ENCODE data around the gene PXDN. TPM values are rescaled to one million over a fixed set of nuclear protein-coding genes. Genes with fewer than 3 reads are reported as not detected.

The PXDN gene
- total RNA-seq, 1 experiment from 2014 or later = 146 TPM

GRCh38 chr2:1606421-1607235 is 137.7 kb downstream of the PXDN start (continued):
- TF ChIP-seq ZNF281 (CRISPR knock-in tag; IDR thresholded peaks at IDR 0.05) (no peak), RORB (CRISPR knock-in tag; IDR thresholded peaks at IDR 0.05) (no peak), OVOL2 (CRISPR knock-in tag; IDR thresholded peaks at IDR 0.05; ENCODE audit: borderline replicate concordance) (no peak), SOX15 (CRISPR knock-in tag; IDR thresholded peaks at IDR 0.05) (no peak), ATF3 (CRISPR knock-in tag; conservative IDR thresholded peaks at IDR 0.05) (no peak), ZBTB21 (CRISPR knock-in tag; IDR thresholded peaks at IDR 0.05; ENCODE audit: borderline replicate concordance) (no peak), NR1H2 (CRISPR knock-in tag; IDR thresholded peaks at IDR 0.05) (no peak), FOXP1 (CRISPR knock-in tag; IDR thresholded peaks at IDR 0.05; ENCODE audit: borderline replicate concordance) (no peak), ZNF396 (CRISPR knock-in tag; IDR thresholded peaks at IDR 0.05; ENCODE audit: borderline replicate concordance) (no peak), MXD4 (CRISPR knock-in tag; IDR thresholded peaks at IDR 0.05; ENCODE audit: borderline replicate concordance) (no peak), ZNF219 (CRISPR knock-in tag; IDR thresholded peaks at IDR 0.05; ENCODE audit: borderline replicate concordance) (no peak), SMAD3 (CRISPR knock-in tag; IDR thresholded peaks at IDR 0.05; ENCODE audit: borderline replicate concordance) (no peak)

- H3K9me3 Mint-ChIP-seq = no peaks in the 10 kb centered on the region
- no peak for ATAC-seq
- no peaks in the 10 kb centered on the region for H3K27me3 Mint-ChIP-seq (ENCODE audit: low read depth)
- DNase-seq (ENCODE audit: low spot score) = no peak
- ChIA-PET CTCF (interaction anchor here (0.5 to 1.9 kb wide), 5 partner anchors 15 to 145 kb away, joined by 3 to 12 read pairs (median 3); no protein-coding TSS in a partner anchor), POLR2A (interaction anchor here (1.4 kb wide), 1 partner anchor 19 kb away, joined by 7 read pairs; no protein-coding TSS in a partner anchor)
- no peak overlapping the region; the same call in 1 of the 2 replicates for H3K27ac Mint-ChIP-seq
- H3K36me3 Mint-ChIP-seq = no peaks in the 10 kb centered on the region; the same call in 1 of the 2 replicates
- no peak overlapping the region for H3K4me3 Mint-ChIP-seq
- H3K4me1 Mint-ChIP-seq = peaks cover 3% of the 10 kb centered on the region
- no peak for TF ChIP-seq ZNF317 (CRISPR knock-in tag; IDR thresholded peaks at IDR 0.05; ENCODE audit: borderline replicate concordance, low read depth)
- no peak for TF ChIP-seq FOXP4 (CRISPR knock-in tag; IDR thresholded peaks at IDR 0.05)
- no peak for TF ChIP-seq MLX (CRISPR knock-in tag; IDR thresholded peaks at IDR 0.05)
- no peak for TF ChIP-seq CREM (CRISPR knock-in tag; IDR thresholded peaks at IDR 0.05)
- no peak for TF ChIP-seq ZNF138 (CRISPR knock-in tag; conservative IDR thresholded peaks at IDR 0.05)
- no peak for TF ChIP-seq JUN (CRISPR knock-in tag; IDR thresholded peaks at IDR 0.05)
- no peak for TF ChIP-seq SOX15 (CRISPR knock-in tag; IDR thresholded peaks at IDR 0.05)
- no peak for TF ChIP-seq NR3C1 (CRISPR knock-in tag; conservative IDR thresholded peaks at IDR 0.05; ENCODE audit: low read depth)
- no peak for TF ChIP-seq ATF3 (CRISPR knock-in tag; conservative IDR thresholded peaks at IDR 0.05)
- no peak for TF ChIP-seq E2F4 (CRISPR knock-in tag; IDR thresholded peaks at IDR 0.05; ENCODE audit: borderline replicate concordance, low read depth)
- no peak for TF ChIP-seq ZNF416 (CRISPR knock-in tag; IDR thresholded peaks at IDR 0.05)
- TF ChIP-seq TEAD4 (CRISPR knock-in tag; IDR thresholded peaks at IDR 0.05) = no peak
- no peak for TF ChIP-seq ATF6 (CRISPR knock-in tag; IDR thresholded peaks at IDR 0.05)
- no peak for TF ChIP-seq IRF2 (CRISPR knock-in tag; IDR thresholded peaks at IDR 0.05; ENCODE audit: borderline replicate concordance, low read depth)
- no peak for TF ChIP-seq ELF4 (CRISPR knock-in tag; IDR thresholded peaks at IDR 0.05; ENCODE audit: low read depth)
Observed at GRCh38 chr2:1606046-1606400, 138.3 kb downstream of the PXDN start.
